PC-3 (cell line): ENCODE results near the gene PLPP3. TPM values are rescaled to one million over a fixed set of nuclear protein-coding genes. Genes with fewer than 3 reads are reported as not detected.

Experiments
- ATAC-seq: fragments of 200-7000 bp; cut with Tn5 transposase; 2 replicates; pipeline ENCODE4 v1.9.1; 2020; ENCODE audit warnings: mild to moderate bottlenecking, moderate library complexity
- BruUV-seq: library from RNA; stranded (reverse); fragments of 400-500 nt; replicated peaks from 2 replicates; lab custom pipeline; 2021; lab: Mats Ljungman, UMichigan
- CTCF ChIA-PET: fragments of 300-600 bp; sonication (Branson Sonifier 250); formaldehyde crosslinking; loops from one replicate; lab custom pipeline; 2022; ENCODE audit warnings: antibody characterized with exemption; lab: Charles Lee
- POLR2A ChIA-PET: fragments of 300-600 bp; sonication (Branson Sonifier 250); formaldehyde crosslinking; loops from one replicate; lab custom pipeline; 2022; ENCODE audit warnings: antibody characterized with exemption; ENCODE audit not compliant: unreplicated experiment; lab: Charles Lee
- DNase-seq: peaks from one replicate; pipeline ENCODE4 v3.0.0-alpha.2; 2015
- H2AFZ ChIP-seq: fragments of 300-600 bp; sonication (generic); 2 replicates; pipeline ENCODE4 v1.6.0; 2016; ENCODE audit warnings: antibody characterized with exemption, low read length
- H3F3A ChIP-seq: fragments of 300-600 bp; sonication (generic); one replicate; pipeline ENCODE4 v1.6.0; 2017; ENCODE audit warnings: antibody characterized with exemption, low read length, control low read depth, mild to moderate bottlenecking; ENCODE audit not compliant: unreplicated experiment
- H3K27ac ChIP-seq: fragments of 300-600 bp; sonication (generic); 2 replicates; pipeline ENCODE4 v1.5.1; 2016; ENCODE audit warnings: mild to moderate bottlenecking, low read length
- H3K27me3 ChIP-seq: fragments of 300-600 bp; sonication (generic); 2 replicates; pipeline ENCODE4 v1.6.1; 2016; ENCODE audit warnings: low read length, mixed read lengths
- H3K36me3 ChIP-seq: fragments of 300-600 bp; sonication (generic); 2 replicates; pipeline ENCODE4 v1.6.1; 2016; ENCODE audit warnings: low read depth, mixed run types, low read length, mixed read lengths
- H3K4me1 ChIP-seq: fragments of 300-600 bp; sonication (generic); 2 replicates; pipeline ENCODE4 v1.5.1; 2016; ENCODE audit warnings: low read length; ENCODE audit not compliant: insufficient read depth
- H3K4me2 ChIP-seq: fragments of 300-600 bp; sonication (generic); 2 replicates; pipeline ENCODE4 v1.6.0; 2016; ENCODE audit warnings: low read length
- H3K4me3 ChIP-seq: fragments of 300-600 bp; sonication (generic); 2 replicates; pipeline ENCODE4 v1.5.1; 2016; ENCODE audit warnings: mild to moderate bottlenecking, low read length, mixed read lengths
- H3K79me2 ChIP-seq: fragments of 300-600 bp; sonication (generic); 2 replicates; pipeline ENCODE4 v1.6.1; 2017; ENCODE audit warnings: low read length, mixed read lengths
- H3K9ac ChIP-seq: fragments of 300-600 bp; sonication (generic); 2 replicates; pipeline ENCODE4 v1.6.0; 2016; ENCODE audit warnings: mild to moderate bottlenecking, low read length
- H3K9me2 ChIP-seq: fragments of 300-600 bp; sonication (generic); replicated peaks from 2 replicates; pipeline ENCODE4 v1.6.1; 2016; ENCODE audit warnings: mixed run types, low read length, mixed read lengths
- H3K9me3 ChIP-seq: fragments of 300-600 bp; sonication (generic); 2 replicates; pipeline ENCODE4 v1.6.1; 2016; ENCODE audit warnings: low read length, mixed read lengths
- H4K20me1 ChIP-seq: fragments of 300-600 bp; sonication (generic); 2 replicates; pipeline ENCODE4 v1.6.1; 2016; ENCODE audit warnings: low read length, mixed read lengths
- EZH2 ChIP-seq: fragments of 300-600 bp; sonication (generic); IDR thresholded peaks from one replicate; pipeline ENCODE4 v1.6.1; 2017; ENCODE audit warnings: antibody characterized with exemption, mild to moderate bottlenecking, low read length; ENCODE audit not compliant: unreplicated experiment
- EZH2phosphoT487 ChIP-seq: fragments of 300-600 bp; sonication (generic); IDR thresholded peaks from 2 replicates; pipeline ENCODE4 v1.6.1; 2018; ENCODE audit warnings: mild to moderate bottlenecking, antibody characterized with exemption, low read length, borderline replicate concordance
- intact Hi-C: fragments of 100-400 bp; cut with micrococcal nuclease; formaldehyde crosslinking; loops from 2 replicates; pipeline ENCODE4 v1.9.0; 2023
- total RNA-seq: library from RNA; depleted of rRNA; stranded (reverse); fragments of >200 nt; gene quantifications from 2 replicates; pipeline ENCODE4 v1.2.3, GENCODE V29; 2014
- TF ChIP-seq, protein P1 (sequence below): fragments of 300-600 bp; sonication (generic); conservative IDR thresholded peaks from 2 replicates; pipeline ENCODE4 v1.5.1; 2017; ENCODE audit warnings: antibody characterized with exemption, low read depth, mild to moderate bottlenecking, low read length

PLPP3 gene
- total RNA-seq, 1 experiment from 2014 or later, result 41.0 TPM

DNA sequence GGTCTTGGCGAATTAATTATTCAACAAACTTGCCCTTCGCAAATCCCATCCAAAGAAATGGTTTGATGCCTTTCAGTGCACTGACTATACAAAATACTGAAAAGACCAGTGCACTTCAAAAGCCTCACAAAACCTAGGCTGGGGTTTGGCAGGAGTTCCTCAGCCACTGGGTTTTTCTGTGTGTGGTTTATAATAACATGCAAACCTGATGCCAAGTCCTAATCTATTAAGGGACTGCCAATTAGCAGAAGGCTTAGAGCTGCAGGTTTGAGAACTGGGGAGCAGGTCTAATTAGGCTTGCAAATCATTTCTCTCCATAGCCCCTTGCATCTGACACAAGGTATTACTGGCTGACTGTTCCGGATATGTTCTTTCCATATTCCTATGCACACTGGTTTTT, 27.7 kb downstream of the PLPP3 start:
- Histone ChIP-seq H3K9me2 (no peaks in the 10 kb centered on the region), H3K9me3 (no peaks in the 10 kb centered on the region), H3K4me3 (no peak overlapping the region), H3K36me3 (no peaks in the 10 kb centered on the region), H3K9ac (no peak overlapping the region), H3K27ac (no peak overlapping the region), H3K79me2 (peaks cover 85% of the 10 kb centered on the region), H3K4me1 (peaks cover 24% of the 10 kb centered on the region), H2AFZ (no peak overlapping the region), H3F3A (no peaks in the 10 kb centered on the region), H4K20me1 (0 out of 2 replicates have a peak, but pooled peaks cover 10% of the 10 kb centered on the region), H3K27me3 (no peaks in the 10 kb centered on the region), H3K4me2 (no peak overlapping the region)
- ATAC-seq, result no peak
- no TSS peak for BruUV-seq
- intact Hi-C loops, result no loop called here
- POLR2A ChIA-PET, result no interaction called here
- CTCF ChIA-PET, result no interaction called here
- no peak for DNase-seq
- TF ChIP-seq, protein P1, sequence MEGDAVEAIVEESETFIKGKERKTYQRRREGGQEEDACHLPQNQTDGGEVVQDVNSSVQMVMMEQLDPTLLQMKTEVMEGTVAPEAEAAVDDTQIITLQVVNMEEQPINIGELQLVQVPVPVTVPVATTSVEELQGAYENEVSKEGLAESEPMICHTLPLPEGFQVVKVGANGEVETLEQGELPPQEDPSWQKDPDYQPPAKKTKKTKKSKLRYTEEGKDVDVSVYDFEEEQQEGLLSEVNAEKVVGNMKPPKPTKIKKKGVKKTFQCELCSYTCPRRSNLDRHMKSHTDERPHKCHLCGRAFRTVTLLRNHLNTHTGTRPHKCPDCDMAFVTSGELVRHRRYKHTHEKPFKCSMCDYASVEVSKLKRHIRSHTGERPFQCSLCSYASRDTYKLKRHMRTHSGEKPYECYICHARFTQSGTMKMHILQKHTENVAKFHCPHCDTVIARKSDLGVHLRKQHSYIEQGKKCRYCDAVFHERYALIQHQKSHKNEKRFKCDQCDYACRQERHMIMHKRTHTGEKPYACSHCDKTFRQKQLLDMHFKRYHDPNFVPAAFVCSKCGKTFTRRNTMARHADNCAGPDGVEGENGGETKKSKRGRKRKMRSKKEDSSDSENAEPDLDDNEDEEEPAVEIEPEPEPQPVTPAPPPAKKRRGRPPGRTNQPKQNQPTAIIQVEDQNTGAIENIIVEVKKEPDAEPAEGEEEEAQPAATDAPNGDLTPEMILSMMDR, result no peak
- TF ChIP-seq EZH2phosphoT487, result no peak
- no peak for TF ChIP-seq EZH2

DNA sequence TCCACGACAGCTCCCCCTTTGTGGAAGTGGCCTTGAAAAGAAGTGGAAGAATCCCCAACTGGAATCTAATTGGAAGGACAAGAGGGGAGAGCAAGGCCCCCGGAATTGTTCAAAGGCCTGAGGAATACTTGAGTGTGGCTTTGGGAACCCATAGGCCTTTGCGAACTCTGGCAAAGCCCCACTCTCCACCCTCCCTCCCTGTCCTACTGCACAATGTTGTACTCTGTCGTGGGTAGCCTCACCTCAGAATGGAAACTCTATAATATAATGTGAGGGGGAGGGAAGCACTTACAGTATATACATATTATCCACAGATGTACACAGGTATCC, 28.5 kb downstream of the PLPP3 start:
- TF ChIP-seq EZH2 (no peak), EZH2phosphoT487 (no peak)
- TF ChIP-seq, protein P1, result no peak
- H3K36me3 ChIP-seq, result peaks cover 3% of the 10 kb centered on the region; the same call in 1 of the 2 replicates
- H3K9ac ChIP-seq, result no peak overlapping the region
- H2AFZ ChIP-seq, result no peak overlapping the region
- peaks cover 24% of the 10 kb centered on the region for H3K4me1 ChIP-seq
- no peak overlapping the region for H3K4me2 ChIP-seq
- H3K9me2 ChIP-seq, result no peaks in the 10 kb centered on the region
- ChIA-PET CTCF (no interaction called here), POLR2A (no interaction called here)
- H3F3A ChIP-seq, result no peaks in the 10 kb centered on the region
- H4K20me1 ChIP-seq, result 0 out of 2 replicates have a peak, but pooled peaks cover 10% of the 10 kb centered on the region
- no peaks in the 10 kb centered on the region for H3K27me3 ChIP-seq
- intact Hi-C loops, result no loop called here
- no TSS peak for BruUV-seq
- ATAC-seq, result no peak
- no peak overlapping the region for H3K4me3 ChIP-seq
- H3K27ac ChIP-seq, result no peak overlapping the region
- H3K79me2 ChIP-seq, result peaks cover 86% of the 10 kb centered on the region
- no peaks in the 10 kb centered on the region for H3K9me3 ChIP-seq
- no peak for DNase-seq

DNA sequence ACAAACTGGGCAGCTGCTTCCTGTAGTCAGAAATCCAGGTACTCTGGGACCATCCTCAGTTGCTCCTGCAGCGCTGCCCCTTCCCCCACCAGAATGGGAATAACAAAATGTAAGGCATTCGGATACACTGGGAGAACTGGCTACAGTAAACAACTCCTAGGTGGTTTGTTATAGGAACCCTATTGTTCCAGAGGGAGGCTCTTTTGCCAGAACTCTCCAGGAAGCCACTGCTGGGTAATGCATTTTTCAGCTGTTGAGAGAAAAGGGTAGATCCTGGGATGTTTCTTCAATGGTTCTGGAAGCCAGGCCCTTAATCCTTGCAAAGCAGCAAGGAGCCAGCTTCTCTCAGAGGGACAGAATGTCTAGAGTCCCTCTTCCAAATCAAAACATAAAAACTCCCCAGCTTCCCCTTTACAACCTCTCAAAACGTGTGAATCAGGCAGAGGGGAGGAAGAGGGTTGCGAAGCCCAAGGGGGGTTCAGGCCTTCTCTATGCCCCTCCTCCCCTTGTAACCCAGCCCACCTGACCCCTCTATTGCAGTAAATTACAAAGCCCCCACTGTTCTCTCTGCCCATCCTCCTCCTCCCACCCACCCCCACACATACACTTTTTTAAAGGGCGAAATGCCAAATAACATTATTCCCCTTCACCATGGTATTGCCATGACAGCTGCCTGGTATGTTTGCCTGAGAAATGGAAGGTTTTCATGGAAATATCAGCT, 29.1 kb downstream of the PLPP3 start:
- no peak for DNase-seq
- Histone ChIP-seq H3K36me3 (peaks cover 3% of the 10 kb centered on the region; the same call in 1 of the 2 replicates), H3K4me1 (peaks cover 24% of the 10 kb centered on the region), H3K4me2 (no peak overlapping the region), H3K9ac (no peak overlapping the region), H2AFZ (no peak overlapping the region), H3K27ac (no peak overlapping the region), H4K20me1 (0 out of 2 replicates have a peak, but pooled peaks cover 10% of the 10 kb centered on the region), H3K79me2 (peaks cover 86% of the 10 kb centered on the region), H3K4me3 (no peak overlapping the region), H3K27me3 (no peaks in the 10 kb centered on the region), H3F3A (no peaks in the 10 kb centered on the region), H3K9me2 (no peaks in the 10 kb centered on the region), H3K9me3 (no peaks in the 10 kb centered on the region)
- BruUV-seq, result no TSS peak
- TF ChIP-seq, protein P1, result no peak
- TF ChIP-seq EZH2phosphoT487, result no peak
- TF ChIP-seq EZH2, result no peak
- ATAC-seq, result no peak
- CTCF ChIA-PET, result no interaction called here
- intact Hi-C loops, result no loop called here
- POLR2A ChIA-PET, result no interaction called here
